PFSK-1 (cell line): ENCODE measurements around the gene ARL11.

Experiments used
- FOXP2 ChIP-seq: optimal IDR thresholded peaks from 2 replicates; pipeline ENCODE3; 2011; ENCODE audit warnings: borderline replicate concordance, control low read depth, inconsistent platforms; ENCODE audit not compliant: insufficient read depth; ENCODE audit errors: extremely low read length, extremely low read depth
- POLR2AphosphoS5 ChIP-seq: IDR thresholded peaks from 2 replicates; pipeline ENCODE4 v1.6.1; 2012; ENCODE audit warnings: low read depth, mild to moderate bottlenecking, control low read depth, low read length, moderate library complexity
- REST ChIP-seq, 2 experiments: IDR thresholded peaks; 2 replicates each; pipeline versions ENCODE4 v1.6.1 to v1.8.0; 2011 to 2012; ENCODE audit warnings: low read depth in 2 of 2, low read length in 2 of 2, control low read depth in 1 of 2, inconsistent platforms in 1 of 2, mild to moderate bottlenecking in 1 of 2, moderate library complexity in 1 of 2; ENCODE audit not compliant: insufficient read depth in 1 of 2
- SIN3A ChIP-seq: IDR thresholded peaks from 2 replicates; pipeline ENCODE4 v1.6.1; 2012; ENCODE audit warnings: mild to moderate bottlenecking, low read length, moderate library complexity, borderline replicate concordance; ENCODE audit not compliant: insufficient read depth
- TAF1 ChIP-seq: IDR thresholded peaks from 2 replicates; pipeline ENCODE4 v1.6.1; 2012; ENCODE audit warnings: low read length, control low read depth, borderline replicate concordance; ENCODE audit not compliant: insufficient read depth

Gene ARL11

GRCh38 chr13:49586717-49587116 is 41.6 kb upstream of the ARL11 start:
- no peak for TF ChIP-seq REST (IDR thresholded peaks at IDR 0.05; ENCODE audit: insufficient read depth in 1 of 2, low read depth in 2 of 2, low read length in 2 of 2)
- no peak for TF ChIP-seq SIN3A
- no peak for TF ChIP-seq POLR2AphosphoS5
- TF ChIP-seq TAF1 = no peak
- TF ChIP-seq FOXP2 = no peak

- no peak for TF ChIP-seq TAF1
- TF ChIP-seq POLR2AphosphoS5 = no peak
- no peak for TF ChIP-seq SIN3A
- no peak for TF ChIP-seq FOXP2
- TF ChIP-seq REST (IDR thresholded peaks at IDR 0.05; ENCODE audit: insufficient read depth in 1 of 2, low read depth in 2 of 2, low read length in 2 of 2) = no peak
Measured at GRCh38 chr13:49587311-49587847, 40.9 kb upstream of the ARL11 start.

GRCh38 chr13:49594576-49594975 is 33.7 kb upstream of the ARL11 start:
- no peak for TF ChIP-seq SIN3A
- no peak for TF ChIP-seq FOXP2
- TF ChIP-seq POLR2AphosphoS5 = no peak
- no peak for TF ChIP-seq TAF1
- TF ChIP-seq REST (IDR thresholded peaks at IDR 0.05; ENCODE audit: insufficient read depth in 1 of 2, low read depth in 2 of 2, low read length in 2 of 2) = no peak

GRCh38 chr13:49596221-49596620 is 32.1 kb upstream of the ARL11 start:
- TF ChIP-seq REST (IDR thresholded peaks at IDR 0.05; ENCODE audit: insufficient read depth in 1 of 2, low read depth in 2 of 2, low read length in 2 of 2) (no peak), TAF1 (no peak), SIN3A (no peak), POLR2AphosphoS5 (no peak), FOXP2 (no peak)

GRCh38 chr13:49597043-49597641 is 31.2 kb upstream of the ARL11 start:
- TF ChIP-seq REST (IDR thresholded peaks at IDR 0.05; ENCODE audit: insufficient read depth in 1 of 2, low read depth in 2 of 2, low read length in 2 of 2) = no peak
- TF ChIP-seq FOXP2 = no peak
- no peak for TF ChIP-seq SIN3A
- no peak for TF ChIP-seq TAF1
- TF ChIP-seq POLR2AphosphoS5 = no peak
